Adrenal gland (tissue), 12 donors: ENCODE data around the gene WEE1. TPM values are rescaled to one million over a fixed set of nuclear protein-coding genes. Genes with fewer than 3 reads are reported as not detected.

Experiments
- DNase-seq, 7 donors: peaks; one replicate each; pipeline ENCODE4 v3.0.0-alpha.2; 2019 to 2020
- H3K27ac ChIP-seq, 5 donors: fragments of 200-600 bp; sonication (generic) in 4 of 5; 1 replicate in 3 of 5; 2 replicates in 2 of 5; pipeline versions ENCODE4 v1.5.1 to v1.8.0; 2016 to 2020; ENCODE audit warnings: mild to moderate bottlenecking in 1 of 5
- H3K27me3 ChIP-seq: fragments of 200-600 bp; 2 replicates; pipeline ENCODE4 v1.8.0; 2021
- H3K36me3 ChIP-seq, 2 donors: fragments of 200-600 bp; replicated peaks in 1 of 2; 1 replicate in 1 of 2; 2 replicates in 1 of 2; pipeline versions ENCODE4 v1.5.1 to v1.8.0; 2018 to 2022
- H3K4me1 ChIP-seq, 2 donors: fragments of 200-600 bp; replicated peaks in 1 of 2; 1 replicate in 1 of 2; 2 replicates in 1 of 2; pipeline versions ENCODE4 v1.5.1 to v1.8.0; 2018 to 2021
- H3K4me3 ChIP-seq, 4 donors: fragments of 200-600 bp; sonication (generic) in 3 of 4; one replicate each; pipeline ENCODE4 v1.5.1; 2016 to 2018
- H3K9me3 ChIP-seq, 3 donors: fragments of 200-600 bp; sonication (generic) in 1 of 3; replicated peaks in 1 of 3; 1 replicate in 2 of 3; 2 replicates in 1 of 3; pipeline versions ENCODE4 v1.5.1 to v1.8.0; 2016 to 2021
- POLR2A ChIP-seq, 2 donors: fragments of 450-650 bp; IDR thresholded peaks; one replicate each; pipeline ENCODE4 v1.6.1; 2017; ENCODE audit warnings: antibody characterized with exemption in 2 of 2, mild to moderate bottlenecking in 2 of 2, moderate library complexity in 1 of 2
- WGBS, 4 donors: extraction: QIAGEN DNeasy Blood & Tissue Kit in 2 of 4; methylation state at CpG; one replicate each; pipeline versions ENCODE4 v1.1.5 to v1.1.7; 2013 to 2017; 5-methylcytosine and 5-hydroxymethylcytosine counted together
- intact Hi-C, 2 donors: fragments of 100-400 bp; cut with DNase I; formaldehyde crosslinking; loops; one replicate each; pipeline versions ENCODE4 v1.14.1 to v1.15.0; 2022 to 2023
- polyA plus RNA-seq, 3 donors: library from polyadenylated mRNA; stranded (reverse); fragments of 200-250 nt in 2 of 3; fragments of 350-450 nt in 1 of 3; fragmentation: Illumina TruSeq in 1 of 3; extraction: RNeasy Lipid Tissue Mini Kit (QIAGEN cat#74804) in 1 of 3; gene quantifications; one replicate each; pipeline ENCODE4 v1.2.3, GENCODE V29; 2013 to 2014
- total RNA-seq, 9 donors: library from RNA; depleted of rRNA in 4 of 9; stranded (reverse); fragments of >200 nt in 4 of 9; fragments of 120-200 nt in 1 of 9; fragmentation: NEBNext Ultra II Directional in 1 of 9; extraction: Animal tissue kit (Norgen Biotek cat#: 25700) in 1 of 9; gene quantifications; one replicate each; pipeline versions ENCODE4 v1.1.0 to v1.2.4, GENCODE V29; 2013 to 2023
- TF ChIP-seq, protein P1 (sequence below), 6 experiments: fragments of 450-650 bp in 4 of 6; fragments of 200-600 bp in 2 of 6; sonication (generic) in 1 of 6; IDR thresholded peaks; 1 replicate in 5 of 6; 2 replicates in 1 of 6; pipeline versions ENCODE4 v1.5.1 to v1.8.0; 2016 to 2021; ENCODE audit warnings: antibody characterized with exemption in 6 of 6, mild to moderate bottlenecking in 2 of 6, moderate library complexity in 1 of 6
- donor health status: healthy with polysubstance abuse.
- donor health status: Bipolar disorder and iron deficiency.
- donor health status: DM: yes; HTN: yes; CAD: no.
- donor health status: DM: no; HTN: no; CAD: no.
- donor health status: DM: no; HTN: no; CAD: no.
- donor health status: DM: yes; HTN: yes; CAD: no.

WEE1 gene
- total and polyA plus RNA-seq, 12 donors = 3.3 to 33.8 (median 9.0) TPM

DNA sequence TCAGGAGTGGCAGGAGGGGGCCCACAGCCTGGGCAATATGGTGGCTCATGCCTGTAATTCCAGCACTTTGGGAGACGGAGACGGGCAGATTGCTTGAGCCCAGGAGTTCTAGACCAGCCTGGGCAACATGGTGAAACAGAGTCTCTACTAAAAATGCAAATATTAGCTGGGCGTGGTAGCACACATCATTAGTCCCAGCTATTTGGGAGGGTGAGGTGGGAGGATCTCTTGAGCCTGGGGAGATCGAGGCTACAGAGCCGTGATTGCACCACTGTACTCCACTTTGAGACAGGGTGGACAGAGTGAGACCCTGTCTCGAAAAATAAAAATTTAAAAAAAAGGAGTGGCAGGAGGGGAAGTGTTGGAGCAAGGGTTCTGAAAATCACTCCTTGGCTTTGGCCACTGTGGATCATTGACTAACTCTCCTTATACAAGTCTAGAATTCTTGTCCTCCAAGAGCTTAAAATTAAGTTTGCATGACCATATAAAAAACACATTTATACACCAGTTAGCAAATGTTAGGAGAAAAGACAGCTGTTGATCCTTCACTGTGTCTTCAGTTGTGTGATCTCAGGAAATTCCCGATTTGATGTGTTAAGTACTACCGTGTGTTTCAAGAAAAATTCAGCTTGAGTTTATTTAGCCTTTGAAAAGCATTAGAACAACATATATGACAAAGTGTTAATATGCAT, 2.3 kb upstream of the WEE1 start:
- DNase-seq = no peak
- H3K36me3 ChIP-seq = no peaks in the 10 kb centered on the region
- H3K27ac ChIP-seq = no peak overlapping the region
- H3K4me3 ChIP-seq = no peak overlapping the region
- H3K27me3 ChIP-seq = no peaks in the 10 kb centered on the region
- no peaks in the 10 kb centered on the region for H3K9me3 ChIP-seq
- peaks cover 0 to 21% of the 10 kb centered on the region in 2 donors for H3K4me1 ChIP-seq
- intact Hi-C loops = loop anchor here in 1 of 2 donors (5.0 to 10.0 kb wide), 2 partner anchors 36 to 46 kb away; no protein-coding TSS in a partner anchor
- 91 to 95% (median 92%) methylated on average over 8 of the region's 8 CpGs for WGBS, 4 donors
- TF ChIP-seq, protein P1, sequence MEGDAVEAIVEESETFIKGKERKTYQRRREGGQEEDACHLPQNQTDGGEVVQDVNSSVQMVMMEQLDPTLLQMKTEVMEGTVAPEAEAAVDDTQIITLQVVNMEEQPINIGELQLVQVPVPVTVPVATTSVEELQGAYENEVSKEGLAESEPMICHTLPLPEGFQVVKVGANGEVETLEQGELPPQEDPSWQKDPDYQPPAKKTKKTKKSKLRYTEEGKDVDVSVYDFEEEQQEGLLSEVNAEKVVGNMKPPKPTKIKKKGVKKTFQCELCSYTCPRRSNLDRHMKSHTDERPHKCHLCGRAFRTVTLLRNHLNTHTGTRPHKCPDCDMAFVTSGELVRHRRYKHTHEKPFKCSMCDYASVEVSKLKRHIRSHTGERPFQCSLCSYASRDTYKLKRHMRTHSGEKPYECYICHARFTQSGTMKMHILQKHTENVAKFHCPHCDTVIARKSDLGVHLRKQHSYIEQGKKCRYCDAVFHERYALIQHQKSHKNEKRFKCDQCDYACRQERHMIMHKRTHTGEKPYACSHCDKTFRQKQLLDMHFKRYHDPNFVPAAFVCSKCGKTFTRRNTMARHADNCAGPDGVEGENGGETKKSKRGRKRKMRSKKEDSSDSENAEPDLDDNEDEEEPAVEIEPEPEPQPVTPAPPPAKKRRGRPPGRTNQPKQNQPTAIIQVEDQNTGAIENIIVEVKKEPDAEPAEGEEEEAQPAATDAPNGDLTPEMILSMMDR (IDR thresholded peaks at IDR 0.05) = no peak
- no peak for TF ChIP-seq POLR2A (IDR thresholded peaks at IDR 0.05)

DNA sequence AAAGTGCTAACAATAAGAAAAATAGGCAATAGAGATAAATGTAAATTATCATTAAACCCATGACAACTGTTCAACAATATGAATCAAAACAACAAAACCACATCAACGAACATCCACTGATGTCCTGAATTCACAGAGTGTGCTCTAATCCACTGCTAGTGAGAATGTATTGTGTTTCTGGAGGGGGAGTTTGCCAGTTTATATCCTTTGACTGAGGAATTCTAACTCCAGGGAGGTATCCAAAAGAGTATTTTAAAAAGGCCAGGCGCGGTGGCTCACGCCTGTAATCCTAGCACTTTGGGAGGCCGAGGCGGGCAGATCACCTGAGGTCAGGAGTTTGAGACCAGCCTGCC, 1.7 kb upstream of the WEE1 start:
- intact Hi-C loops = loop anchor here in 1 of 2 donors (5.0 to 10.0 kb wide), 2 partner anchors 36 to 47 kb away; no protein-coding TSS in a partner anchor
- H3K27ac ChIP-seq = no peak overlapping the region
- TF ChIP-seq, protein P1 (IDR thresholded peaks at IDR 0.05) = no peak
- TF ChIP-seq POLR2A (IDR thresholded peaks at IDR 0.05) = no peak

DNA sequence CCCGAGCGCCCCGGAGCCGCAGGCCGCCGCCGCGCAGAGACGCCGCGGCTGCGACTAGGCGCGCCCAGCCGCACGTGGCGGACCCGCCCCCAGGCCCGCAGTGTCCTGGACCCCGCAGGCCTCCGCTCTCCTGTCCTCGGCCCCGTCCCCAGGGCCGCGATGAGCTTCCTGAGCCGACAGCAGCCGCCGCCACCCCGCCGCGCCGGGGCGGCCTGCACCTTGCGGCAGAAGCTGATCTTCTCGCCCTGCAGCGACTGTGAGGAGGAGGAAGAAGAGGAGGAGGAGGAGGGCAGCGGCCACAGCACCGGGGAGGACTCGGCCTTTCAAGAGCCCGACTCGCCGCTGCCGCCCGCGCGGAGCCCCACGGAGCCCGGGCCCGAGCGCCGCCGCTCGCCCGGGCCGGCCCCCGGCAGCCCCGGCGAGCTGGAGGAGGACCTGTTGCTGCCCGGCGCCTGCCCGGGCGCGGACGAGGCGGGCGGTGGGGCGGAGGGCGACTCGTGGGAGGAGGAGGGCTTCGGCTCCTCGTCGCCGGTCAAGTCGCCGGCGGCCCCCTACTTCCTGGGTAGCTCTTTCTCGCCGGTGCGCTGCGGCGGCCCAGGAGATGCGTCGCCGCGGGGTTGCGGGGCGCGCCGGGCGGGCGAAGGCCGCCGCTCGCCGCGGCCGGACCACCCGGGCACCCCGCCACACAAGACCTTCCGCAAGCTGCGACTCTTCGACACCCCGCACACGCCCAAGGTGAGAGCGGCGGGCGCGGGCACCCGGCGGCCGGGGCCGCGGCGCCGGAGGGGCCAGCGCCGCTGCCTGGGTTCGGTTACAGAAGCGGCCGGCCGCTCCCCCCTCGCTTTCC, 528 bp downstream of the WEE1 start:
- TF ChIP-seq, protein P1 (IDR thresholded peaks at IDR 0.05) = no peak
- peak in 1 of 2 donors; percentile 43 for TF ChIP-seq POLR2A (IDR thresholded peaks at IDR 0.05)
- Histone ChIP-seq H3K27ac (peak overlapping the region in 4 of 5 donors; percentile 50 to 94 (median 80)), H3K27me3 (no peaks in the 10 kb centered on the region), H3K9me3 (no peaks in the 10 kb centered on the region), H3K4me1 (peaks cover 0 to 25% of the 10 kb centered on the region in 2 donors), H3K4me3 (peak overlapping the region in 3 of 4 donors; percentile 33 to 92 (median 50)), H3K36me3 (no peaks in the 10 kb centered on the region)
- intact Hi-C loops = loop anchor here in 1 of 2 donors (5.0 to 10.0 kb wide), 2 partner anchors 33 to 49 kb away; no protein-coding TSS in a partner anchor
- WGBS, 4 donors = 0 to 1% (median 0%) methylated on average over 53 to 122 of the region's 122 CpGs; no CpG with 5 or more reads in 1 of the 4 donors
- DNase-seq = peak in 5 of 7 donors; percentile 26 to 59 (median 32)

More for the DNA sequence above, 1.7 kb upstream of the WEE1 start:
- peaks cover 0 to 21% of the 10 kb centered on the region in 2 donors for H3K4me1 ChIP-seq
- H3K4me3 ChIP-seq = no peak overlapping the region
- 88 to 95% (median 94%) methylated on average over 6 of the region's 6 CpGs for WGBS, 4 donors
- no peaks in the 10 kb centered on the region for H3K9me3 ChIP-seq
- DNase-seq = no peak
- H3K27me3 ChIP-seq = no peaks in the 10 kb centered on the region
- H3K36me3 ChIP-seq = no peaks in the 10 kb centered on the region
